Mesodermal cell (in vitro differentiated cells): Measurements from ENCODE around the gene CRELD1.

Experiments
- H3K27ac ChIP-seq: 2 replicates; pipeline ENCODE4 v1.7.0; 2013; ENCODE audit warnings: mild to moderate bottlenecking, low read depth, low read length, moderate library complexity; ENCODE audit not compliant: severe bottlenecking
- H3K36me3 ChIP-seq: 2 replicates; pipeline ENCODE4 v1.7.1; 2013; ENCODE audit warnings: mild to moderate bottlenecking, low read length, moderate library complexity; ENCODE audit not compliant: control insufficient read depth, insufficient read depth
- H3K4me1 ChIP-seq: one replicate; pipeline ENCODE4 v1.7.1; 2013; ENCODE audit warnings: mild to moderate bottlenecking, low read length; ENCODE audit not compliant: insufficient read depth, control insufficient read depth, poor library complexity, severe bottlenecking
- H3K4me3 ChIP-seq: 2 replicates; pipeline ENCODE4 v1.7.0; 2013; ENCODE audit warnings: low read length, control low read depth, mild to moderate bottlenecking; ENCODE audit not compliant: insufficient read depth, poor library complexity, severe bottlenecking; ENCODE audit errors: extremely low read depth
- H3K9me3 ChIP-seq: 2 replicates; pipeline ENCODE4 v1.7.1; 2013; ENCODE audit warnings: mild to moderate bottlenecking, low read length, moderate library complexity; ENCODE audit not compliant: control insufficient read depth
- WGBS, 2 experiments: methylation state at CpG; one replicate each; pipeline ENCODE4 v1.1.5; 2013; ENCODE audit warnings: missing lambda C conversion rate in 2 of 2; ENCODE audit not compliant: insufficient coverage in 2 of 2; 5-methylcytosine and 5-hydroxymethylcytosine counted together

Gene CRELD1

GRCh38 chr3:9906480-9906879 lies 27.2 kb upstream of the CRELD1 start:
- 93 to 100% methylated on average over 1 to 3 of the region's 5 CpGs for WGBS, 2 experiments
- no peak overlapping the region for H3K27ac ChIP-seq
- H3K9me3 ChIP-seq, result no peaks in the 10 kb centered on the region
- peaks cover 2% of the 10 kb centered on the region for H3K36me3 ChIP-seq
- H3K4me3 ChIP-seq, result no peak overlapping the region
- peaks cover 18% of the 10 kb centered on the region for H3K4me1 ChIP-seq

- Histone ChIP-seq H3K9me3 (no peaks in the 10 kb centered on the region), H3K4me1 (peaks cover 5% of the 10 kb centered on the region), H3K4me3 (no peak overlapping the region), H3K27ac (no peak overlapping the region), H3K36me3 (peaks cover 8% of the 10 kb centered on the region)
- WGBS, 2 experiments, result 86 to 88% methylated on average over 2 to 3 of the region's 3 CpGs
Measured at GRCh38 chr3:9908286-9908685, 25.3 kb upstream of the CRELD1 start.

- WGBS, 2 experiments, result 82 to 87% methylated on average over 3 to 5 of the region's 7 CpGs
- Histone ChIP-seq H3K36me3 (peaks cover 8% of the 10 kb centered on the region), H3K4me1 (no peaks in the 10 kb centered on the region), H3K4me3 (no peak overlapping the region), H3K27ac (no peak overlapping the region), H3K9me3 (no peaks in the 10 kb centered on the region)
Measured at GRCh38 chr3:9909221-9910013, 24.2 kb upstream of the CRELD1 start.

- no peak overlapping the region for H3K27ac ChIP-seq
- peaks cover 5% of the 10 kb centered on the region for H3K4me1 ChIP-seq
- no peak overlapping the region for H3K4me3 ChIP-seq
- no peaks in the 10 kb centered on the region for H3K9me3 ChIP-seq
- peaks cover 8% of the 10 kb centered on the region for H3K36me3 ChIP-seq
- 76 to 80% methylated on average over 3 to 6 of the region's 8 CpGs for WGBS, 2 experiments
Measured at GRCh38 chr3:9911863-9912262, 21.8 kb upstream of the CRELD1 start.

- WGBS, 2 experiments, result 95% methylated on average over 6 of the region's 7 CpGs
- no peaks in the 10 kb centered on the region for H3K9me3 ChIP-seq
- no peak overlapping the region for H3K4me3 ChIP-seq
- peaks cover 11% of the 10 kb centered on the region for H3K4me1 ChIP-seq
- peaks cover 8% of the 10 kb centered on the region for H3K36me3 ChIP-seq
- H3K27ac ChIP-seq, result no peak overlapping the region
Measured at GRCh38 chr3:9912294-9912935, 21.2 kb upstream of the CRELD1 start.

GRCh38 chr3:9913601-9914000 lies 20.0 kb upstream of the CRELD1 start:
- peaks cover 8% of the 10 kb centered on the region for H3K36me3 ChIP-seq
- 88 to 91% methylated on average over 4 of the region's 5 CpGs for WGBS, 2 experiments
- no peaks in the 10 kb centered on the region for H3K9me3 ChIP-seq
- no peak overlapping the region for H3K4me3 ChIP-seq
- no peak overlapping the region for H3K27ac ChIP-seq
- H3K4me1 ChIP-seq, result peaks cover 12% of the 10 kb centered on the region

- 90 to 95% methylated on average over 1 of the region's 1 CpG for WGBS, 2 experiments
- H3K4me1 ChIP-seq, result peaks cover 12% of the 10 kb centered on the region
Measured at GRCh38 chr3:9914011-9914410, 19.6 kb upstream of the CRELD1 start.

GRCh38 chr3:9914559-9915253 lies 18.9 kb upstream of the CRELD1 start:
- Histone ChIP-seq H3K27ac (no peak overlapping the region), H3K4me3 (peak overlapping the region; percentile 45), H3K4me1 (peaks cover 12% of the 10 kb centered on the region), H3K9me3 (no peaks in the 10 kb centered on the region), H3K36me3 (peaks cover 8% of the 10 kb centered on the region)
- 32 to 39% methylated on average over 9 to 10 of the region's 15 CpGs for WGBS, 2 experiments

More at GRCh38 chr3:9914011-9914410, 19.6 kb upstream of the CRELD1 start:
- no peak overlapping the region for H3K27ac ChIP-seq
- no peaks in the 10 kb centered on the region for H3K9me3 ChIP-seq
- peaks cover 8% of the 10 kb centered on the region for H3K36me3 ChIP-seq
- no peak overlapping the region for H3K4me3 ChIP-seq

GRCh38 chr3:9915254-9916141 lies 18.1 kb upstream of the CRELD1 start:
- peak overlapping the region; percentile 86 for H3K27ac ChIP-seq
- H3K36me3 ChIP-seq, result peaks cover 8% of the 10 kb centered on the region
- no peaks in the 10 kb centered on the region for H3K9me3 ChIP-seq
- peaks cover 12% of the 10 kb centered on the region for H3K4me1 ChIP-seq
- peak overlapping the region; percentile 45 for H3K4me3 ChIP-seq
- whole genome bisulfite sequencing, 2 experiments, result 1% methylated on average over 63 to 87 of the region's 99 CpGs

GRCh38 chr3:9916346-9916733 lies 17.3 kb upstream of the CRELD1 start:
- peaks cover 7% of the 10 kb centered on the region for H3K36me3 ChIP-seq
- H3K27ac ChIP-seq, result peak overlapping the region; percentile 41
- no peaks in the 10 kb centered on the region for H3K9me3 ChIP-seq
- H3K4me1 ChIP-seq, result peaks cover 12% of the 10 kb centered on the region
- peak overlapping the region; percentile 16 for H3K4me3 ChIP-seq
- 90% methylated on average over 2 to 3 of the region's 7 CpGs for WGBS, 2 experiments
